Activated B cell treated with CpG ODN at 0.5 μM for 24 hours (primary cell): Measurements from ENCODE around the gene ABCA5. TPM values are rescaled to one million over a fixed set of nuclear protein-coding genes. Genes with fewer than 3 reads are reported as not detected.

Experiments used
- total RNA-seq: library from RNA; stranded (reverse); gene quantifications from 2 replicates; pipeline ENCODE4 v1.2.3, GENCODE V29; 2022

The ABCA5 gene
- total RNA-seq, 1 donor from 2014 or later = 30.3 TPM

Other genes with a start within 250 kb of the ABCA5 start
- 3.3 and 4.4 TPM in 2 replicates for gene ABCA6, start 185.2 kb downstream of the ABCA5 start, total RNA-seq
- 1.1 and 1.8 TPM in 2 replicates for gene ABCA10, start 98.3 kb downstream of the ABCA5 start, total RNA-seq
- 2.6 and 2.9 TPM in 2 replicates for gene MAP2K6, start 87.6 kb upstream of the ABCA5 start, total RNA-seq